Germinal center (tissue), 1 donor: ENCODE data around the gene KCND3.

Experiments used
- DNase-seq: peaks from one replicate; pipeline ENCODE4 v3.0.0; 2012; ENCODE audit warnings: mixed read lengths, low spot score

Gene KCND3

DNA sequence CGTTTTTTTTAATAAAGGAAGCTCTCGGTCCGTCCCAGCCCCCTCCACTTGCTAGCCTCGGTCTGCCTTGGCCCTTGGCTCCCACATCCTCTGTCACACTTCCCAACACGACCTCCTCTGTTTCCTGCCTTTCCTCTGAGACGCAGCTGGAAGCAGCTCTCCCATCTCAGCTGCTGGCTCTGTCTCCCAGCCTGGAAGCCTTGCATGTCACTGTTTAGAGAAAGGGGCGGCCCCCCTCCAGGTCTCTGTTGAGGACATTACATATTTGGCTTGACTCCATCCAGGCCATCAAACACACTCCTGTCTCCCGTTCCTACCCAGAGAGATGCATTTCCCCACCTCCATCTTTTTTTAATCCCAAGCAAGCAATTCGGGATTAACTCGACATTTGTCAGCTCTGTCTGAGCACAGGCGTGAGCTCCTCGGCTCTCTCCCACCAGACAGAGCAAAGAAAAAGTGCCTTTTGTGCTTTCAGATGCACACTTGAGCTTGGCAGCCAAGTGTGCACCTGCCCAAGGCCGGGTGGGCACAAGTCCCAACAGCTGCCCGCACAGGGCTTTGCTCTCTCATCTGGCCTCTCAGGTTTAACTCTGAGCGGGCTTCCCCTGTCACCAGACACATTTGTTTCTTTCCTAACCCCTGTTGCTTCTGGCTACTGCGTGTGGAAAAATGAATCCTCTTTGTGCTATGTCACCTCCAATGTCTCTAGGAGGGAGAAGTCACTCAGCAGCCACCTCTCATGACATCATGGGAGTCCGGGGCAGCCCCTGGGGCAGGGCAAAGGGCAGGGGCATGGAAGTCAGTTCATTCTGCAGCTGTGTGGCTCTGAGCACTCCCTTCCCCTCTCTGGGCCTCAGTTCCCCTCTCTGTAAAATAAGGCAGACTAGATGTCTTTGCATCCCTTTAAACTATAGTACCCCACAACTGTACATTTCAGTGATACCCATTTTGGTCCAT is 108.3 kb downstream of the KCND3 start:
- no peak for DNase-seq

- DNase-seq: no peak
Measured at GRCh38 chr1:111879081-111879480, 110.4 kb downstream of the KCND3 start.

- no peak for DNase-seq
Measured at GRCh38 chr1:111878649-111879048, 110.8 kb downstream of the KCND3 start.

DNA sequence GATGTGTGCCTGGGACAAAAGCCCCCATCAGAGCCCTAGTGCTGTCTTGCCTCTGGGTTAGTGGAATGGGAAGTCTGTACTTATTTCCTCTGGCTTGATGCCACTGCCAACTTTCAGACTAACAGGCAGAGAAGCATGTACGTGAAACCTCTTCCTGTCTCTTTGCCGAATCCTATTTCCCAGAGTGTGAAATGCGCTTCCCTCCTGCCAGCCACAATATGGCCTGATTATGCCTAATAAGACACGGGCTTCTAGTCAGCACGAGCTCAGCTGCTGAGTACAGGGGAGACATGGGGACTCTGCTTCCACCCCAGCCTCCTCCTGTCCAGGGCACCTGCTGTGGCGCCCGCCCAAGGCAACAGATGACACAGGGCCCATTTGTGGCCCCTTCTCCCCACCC is 111.4 kb downstream of the KCND3 start:
- no peak for DNase-seq

- DNase-seq: no peak
Measured at GRCh38 chr1:111876631-111877030, 112.8 kb downstream of the KCND3 start.

- DNase-seq: no peak
Measured at GRCh38 chr1:111875640-111876039, 113.8 kb downstream of the KCND3 start.

DNA sequence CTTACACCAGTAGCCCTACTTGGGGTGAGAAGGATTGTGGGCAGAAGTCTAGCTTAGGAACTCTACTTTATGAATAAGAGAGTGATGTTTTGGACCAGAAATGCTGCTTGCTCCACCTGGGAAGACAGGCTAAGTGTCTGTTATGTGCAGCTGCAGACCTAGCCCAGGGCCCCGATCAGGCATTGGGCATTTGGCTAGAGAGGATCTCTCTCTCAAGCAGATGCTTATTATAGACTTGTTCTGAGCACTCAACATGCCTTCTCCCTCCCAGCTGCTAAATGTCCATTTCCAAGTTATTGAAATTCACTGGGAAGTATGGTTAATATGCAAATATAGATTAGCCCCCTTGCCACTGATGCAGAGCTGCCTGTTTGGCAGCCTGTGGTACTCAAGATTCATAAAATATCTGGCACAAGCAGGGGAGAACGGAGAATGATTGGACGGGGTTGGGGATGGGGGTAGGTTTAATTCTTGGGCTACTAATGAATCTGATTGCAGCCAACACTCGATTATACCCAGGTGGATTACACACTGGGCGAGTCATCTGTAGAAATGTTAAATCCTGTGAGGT is 115.9 kb downstream of the KCND3 start:
- no peak for DNase-seq

DNA sequence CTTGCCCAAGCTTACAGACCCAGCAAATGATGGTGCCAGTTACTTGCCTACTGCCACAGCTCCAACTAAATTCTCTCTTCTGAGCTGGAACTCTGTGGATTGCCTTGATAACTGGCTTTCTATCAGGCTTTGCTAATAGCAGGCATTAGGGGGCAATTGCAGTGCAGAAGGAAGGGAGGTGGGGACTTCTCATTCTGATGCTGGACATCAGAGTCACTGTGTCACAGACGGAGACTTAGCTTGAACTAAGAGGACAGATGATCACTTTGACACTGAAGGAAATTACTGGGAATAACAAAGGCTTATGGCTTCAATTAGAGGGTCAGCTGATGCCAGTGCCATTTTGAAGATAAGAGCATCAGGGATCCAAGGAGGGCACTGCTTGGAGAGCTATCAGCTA is 119.3 kb downstream of the KCND3 start:
- DNase-seq: no peak

DNA sequence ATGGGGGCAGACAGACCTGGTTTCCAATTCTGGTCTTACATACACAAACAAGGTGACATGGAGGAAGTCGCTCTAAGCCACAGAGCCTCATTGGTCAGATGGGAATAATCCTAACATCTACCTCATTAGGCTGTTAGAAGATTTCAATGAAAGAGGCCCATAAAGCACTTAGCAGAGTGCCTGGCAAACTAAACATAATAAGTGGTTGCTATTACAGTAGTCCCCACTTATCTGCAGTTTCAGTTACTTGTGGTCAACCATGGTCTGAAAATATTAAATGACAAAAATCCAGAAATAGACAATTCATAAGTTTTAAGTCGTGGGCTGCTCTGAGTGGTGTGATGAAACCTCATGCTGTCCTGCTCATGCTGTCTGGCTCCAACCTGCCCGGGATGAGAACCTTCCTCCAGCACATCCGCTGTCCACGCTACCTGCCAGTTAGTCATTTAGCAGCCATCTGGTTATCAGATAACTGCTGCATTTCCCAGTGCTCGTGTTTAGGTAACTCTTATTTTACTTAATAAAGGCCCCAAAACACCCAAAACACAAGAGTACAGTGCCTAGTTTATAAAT is 121.5 kb downstream of the KCND3 start:
- no peak for DNase-seq

- no peak for DNase-seq
Measured at GRCh38 chr1:111864862-111865261, 124.6 kb downstream of the KCND3 start.

DNA sequence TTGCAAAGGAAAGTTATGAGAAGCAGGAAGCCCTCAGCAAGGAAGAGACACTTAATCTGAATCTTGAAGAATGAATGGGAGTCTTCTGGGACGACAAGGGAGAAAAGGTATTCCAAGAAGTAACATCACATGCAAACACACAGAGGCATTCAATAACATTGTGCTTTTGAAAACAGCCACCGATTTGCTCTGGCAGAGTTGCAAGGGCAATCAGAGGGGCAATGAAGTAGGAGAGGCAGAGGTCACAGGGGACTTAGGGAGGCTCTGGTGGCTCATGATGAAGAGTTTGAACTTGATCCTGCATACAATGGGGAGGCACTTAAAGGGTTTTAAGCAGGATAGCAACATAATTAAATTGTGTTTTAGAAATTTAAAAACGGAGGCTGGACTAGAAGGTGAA is 126.1 kb downstream of the KCND3 start:
- no peak for DNase-seq

GRCh38 chr1:111862599-111862998 is 126.9 kb downstream of the KCND3 start:
- DNase-seq: no peak

- DNase-seq: no peak
Measured at GRCh38 chr1:111861523-111861922, 127.9 kb downstream of the KCND3 start.

- no peak for DNase-seq
Measured at GRCh38 chr1:111857194-111857651, 132.2 kb downstream of the KCND3 start.

GRCh38 chr1:111856411-111857185 is 132.9 kb downstream of the KCND3 start:
- DNase-seq: no peak

GRCh38 chr1:111855260-111855659 is 134.2 kb downstream of the KCND3 start:
- no peak for DNase-seq

GRCh38 chr1:111852261-111852721 is 137.2 kb downstream of the KCND3 start:
- no peak for DNase-seq

- DNase-seq: no peak
Measured at GRCh38 chr1:111851552-111851951, 137.9 kb downstream of the KCND3 start.

GRCh38 chr1:111850109-111850508 is 139.4 kb downstream of the KCND3 start:
- DNase-seq: no peak

- DNase-seq: no peak
Measured at GRCh38 chr1:111848852-111849545, 140.5 kb downstream of the KCND3 start.

GRCh38 chr1:111847466-111847865 is 142.0 kb downstream of the KCND3 start:
- no peak for DNase-seq

DNA sequence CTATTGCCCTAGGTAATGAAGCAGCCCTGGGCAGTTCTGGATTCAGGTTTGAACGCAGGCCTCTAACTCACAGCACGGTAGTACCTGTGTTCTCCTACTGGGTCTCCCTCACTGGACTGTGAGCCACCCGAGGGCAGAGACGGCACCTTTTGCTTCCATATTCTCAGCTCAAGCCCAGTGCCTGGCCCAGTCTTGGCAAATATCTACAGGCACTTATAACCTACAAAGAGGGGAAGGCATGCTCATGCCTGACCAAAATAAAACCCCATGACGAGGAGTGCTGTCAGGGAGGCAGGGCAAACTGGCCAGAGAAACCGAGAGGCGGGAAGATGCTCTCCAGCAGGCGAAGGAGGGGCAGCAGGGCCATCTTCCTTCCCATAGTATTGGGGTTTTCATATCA is 142.6 kb downstream of the KCND3 start:
- no peak for DNase-seq
